GM18498 (cell line): ENCODE results near the gene ENDOV.

Experiments used
- ATAC-seq: cut with Tn5 transposase; IDR thresholded peaks from one replicate; pipeline ENCODE4 v1.9.1; 2021; ENCODE audit warnings: mild to moderate bottlenecking, moderate library complexity; ENCODE audit not compliant: unreplicated experiment

ENDOV gene

DNA sequence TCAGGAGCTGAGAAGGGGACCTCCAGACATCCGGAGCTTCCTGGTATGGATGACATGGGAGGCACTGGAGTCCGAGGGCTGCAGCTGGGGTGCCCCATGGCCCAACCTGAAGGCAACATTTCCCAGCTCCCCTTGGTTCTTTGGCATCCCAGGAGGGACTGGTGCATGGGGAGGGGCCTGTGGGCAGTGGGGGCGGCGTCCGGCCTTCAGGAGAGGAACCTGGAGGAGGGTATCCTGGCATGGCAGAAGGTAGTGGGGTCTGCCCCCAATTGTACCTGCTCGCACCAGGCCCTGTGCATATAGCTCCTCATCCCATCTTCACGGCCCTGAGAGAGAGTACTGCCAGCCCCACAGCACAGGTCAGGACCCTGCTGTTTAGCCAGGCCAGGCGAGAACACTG lies 49.5 kb downstream of the ENDOV start:
- no peak for ATAC-seq

DNA sequence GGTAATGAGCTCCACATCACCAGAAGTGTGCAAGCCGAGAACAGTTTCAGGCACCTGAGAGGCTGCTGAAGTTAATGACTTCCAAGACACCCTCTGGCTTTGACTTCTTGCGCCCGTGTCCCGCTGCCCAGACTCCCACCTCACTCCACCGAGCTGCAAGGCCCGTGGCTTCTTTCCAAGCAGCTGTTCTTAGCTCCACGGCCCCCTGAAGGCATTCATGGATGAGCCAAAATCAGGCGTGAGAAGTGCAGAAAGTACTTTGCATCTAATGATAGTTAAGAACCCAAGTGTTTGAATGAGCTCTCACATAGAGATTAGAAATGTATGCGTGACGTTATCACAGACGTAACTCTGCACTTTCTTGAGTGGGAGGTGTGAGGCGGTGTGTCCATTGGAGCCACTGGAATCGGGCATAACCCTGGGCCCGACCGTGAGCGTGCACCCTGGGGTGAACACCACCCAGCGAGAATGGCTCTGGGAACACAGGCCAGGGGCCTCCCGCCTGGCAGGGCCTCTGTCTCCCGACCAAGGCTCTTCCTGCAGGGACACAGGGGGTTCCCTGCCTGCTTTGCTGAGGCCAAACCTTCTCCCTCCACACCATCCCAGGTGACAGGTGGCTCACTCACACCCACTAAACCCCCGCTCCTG lies 50.5 kb downstream of the ENDOV start:
- ATAC-seq, result no peak

DNA sequence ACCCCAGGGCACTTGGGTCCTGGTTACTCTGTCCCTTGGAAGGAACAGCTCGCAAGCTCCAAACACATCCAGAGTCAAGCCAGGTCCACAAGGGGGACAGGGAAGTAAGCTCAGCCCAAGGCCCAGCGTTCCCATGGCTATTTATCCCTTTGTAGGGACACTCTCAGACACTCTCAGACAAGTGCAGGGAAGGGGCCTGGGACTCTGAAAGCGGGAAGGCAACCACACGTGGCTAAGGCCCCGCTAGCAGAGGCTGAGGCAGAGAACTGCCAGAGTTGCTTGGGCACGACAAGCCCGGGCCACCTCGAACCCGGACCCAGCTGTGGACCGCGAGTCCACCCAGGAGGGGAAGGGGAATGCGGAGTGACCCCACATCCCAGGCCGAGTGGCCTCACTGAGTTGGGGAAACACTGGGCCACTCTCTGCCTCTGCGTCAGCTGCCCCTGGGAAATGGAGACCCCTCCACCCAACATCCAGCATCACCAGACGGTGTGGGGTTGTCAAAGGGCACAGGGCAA lies 51.3 kb downstream of the ENDOV start:
- ATAC-seq, result no peak

DNA sequence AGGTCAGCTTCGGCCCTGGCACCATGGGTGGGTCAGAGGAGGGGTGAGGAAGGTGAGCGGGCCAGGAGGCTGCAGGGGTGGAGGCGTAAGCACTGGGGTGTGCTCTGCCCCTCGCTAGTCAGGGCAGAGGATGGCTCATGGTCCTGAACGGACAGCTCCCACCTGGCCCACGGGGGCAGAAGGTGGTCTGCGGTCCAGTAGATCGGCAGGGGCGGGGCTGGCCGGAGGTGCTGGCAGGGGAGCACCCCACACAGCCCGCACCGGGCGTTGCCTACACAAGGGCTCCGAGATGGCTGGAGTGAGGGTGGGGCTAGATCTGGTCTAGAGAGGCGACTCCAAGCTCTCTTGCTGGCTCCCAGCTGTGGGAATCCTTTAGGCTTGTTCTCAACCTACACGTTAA lies 53.3 kb downstream of the ENDOV start:
- no peak for ATAC-seq

DNA sequence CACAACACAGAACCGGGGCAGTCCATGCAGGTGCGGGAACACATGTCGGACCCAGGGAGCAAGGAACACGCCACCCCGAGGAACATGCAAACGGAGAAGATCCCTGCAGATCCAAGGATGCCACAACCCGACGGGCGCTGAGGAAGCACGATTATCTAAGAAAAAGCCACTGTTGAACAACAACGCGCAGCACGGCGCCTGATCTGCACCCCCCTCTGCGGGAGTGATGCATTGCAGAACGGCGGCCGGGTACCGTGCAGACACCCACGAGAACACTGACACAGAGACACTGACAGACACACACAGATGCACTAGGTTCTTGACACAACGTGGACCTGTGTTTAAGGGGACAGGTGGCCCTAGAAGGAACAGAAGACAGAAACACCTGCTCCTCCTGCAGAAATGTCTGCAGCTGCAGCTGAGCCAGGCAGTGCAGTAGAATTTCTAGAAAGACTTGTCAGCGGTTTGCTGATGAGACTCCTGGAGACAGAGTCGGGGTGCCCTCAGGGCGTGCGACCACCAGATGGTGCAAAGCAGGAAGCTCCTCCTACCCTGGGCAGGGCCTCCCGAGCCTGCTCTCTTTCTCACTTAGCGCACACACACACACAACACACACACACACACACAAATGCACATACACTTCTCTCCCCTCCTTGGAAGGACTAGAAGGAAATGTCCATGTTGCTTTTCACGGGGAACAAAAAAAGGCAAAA lies 54.0 kb downstream of the ENDOV start:
- no peak for ATAC-seq

DNA sequence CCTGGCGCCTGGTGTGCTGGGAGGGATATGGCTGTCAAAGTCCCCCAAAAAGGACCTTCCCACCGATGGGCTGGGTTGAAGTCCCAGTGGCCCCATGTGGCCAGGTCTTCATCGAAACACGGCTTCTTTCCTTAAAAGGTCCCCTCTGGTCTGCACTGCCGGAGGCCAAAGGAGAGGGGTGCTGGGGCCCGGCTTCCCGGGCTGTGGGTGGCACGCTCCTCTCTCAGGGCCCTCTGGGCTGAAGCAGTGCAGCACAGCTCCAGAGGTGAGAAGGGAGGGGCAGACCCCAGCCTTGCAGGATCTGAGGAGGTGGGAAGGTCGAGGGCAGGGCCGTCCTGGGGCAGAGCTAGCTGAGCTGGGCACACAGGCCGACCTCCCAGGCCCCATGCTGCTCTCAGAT lies 54.7 kb downstream of the ENDOV start:
- no peak for ATAC-seq

DNA sequence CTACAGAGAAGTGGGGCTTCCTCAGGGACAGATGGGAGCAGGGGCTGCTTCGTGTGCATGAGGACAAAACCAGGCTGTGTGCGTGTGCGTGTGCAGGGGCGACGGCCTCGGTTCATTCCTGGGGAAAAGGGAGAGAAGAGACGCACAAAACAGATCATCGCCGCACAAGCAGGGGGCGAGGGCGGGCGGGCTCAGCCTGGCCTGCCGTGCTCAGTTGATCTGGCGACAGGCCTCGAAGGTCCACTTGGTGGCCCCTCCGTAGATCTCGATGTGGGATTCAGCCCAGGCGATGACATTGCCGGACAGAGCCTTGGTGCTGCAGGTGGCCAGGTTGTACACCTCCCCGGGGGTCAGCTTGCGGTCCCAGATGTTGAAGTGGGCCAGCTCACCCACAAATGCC lies 55.6 kb downstream of the ENDOV start:
- no peak for ATAC-seq

DNA sequence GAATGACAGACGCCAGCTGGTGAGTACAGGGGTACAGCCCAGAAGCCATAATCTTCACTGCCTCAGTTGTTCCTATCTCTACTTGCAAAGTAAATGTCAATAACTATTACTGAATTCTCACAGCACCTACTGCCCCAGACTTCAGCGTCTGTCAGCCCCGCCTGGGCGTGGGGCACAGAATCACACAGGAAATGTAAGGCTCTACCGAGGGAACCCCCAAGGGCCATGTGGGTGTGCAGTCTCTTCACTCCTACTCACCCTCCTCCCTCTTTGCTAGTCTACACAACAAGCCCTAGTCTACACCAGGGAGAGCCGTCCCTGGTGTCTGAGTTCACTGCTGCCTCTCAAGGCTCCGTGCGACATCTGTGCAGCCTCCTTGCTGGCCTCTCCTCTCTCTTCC lies 57.0 kb downstream of the ENDOV start:
- ATAC-seq, result no peak

DNA sequence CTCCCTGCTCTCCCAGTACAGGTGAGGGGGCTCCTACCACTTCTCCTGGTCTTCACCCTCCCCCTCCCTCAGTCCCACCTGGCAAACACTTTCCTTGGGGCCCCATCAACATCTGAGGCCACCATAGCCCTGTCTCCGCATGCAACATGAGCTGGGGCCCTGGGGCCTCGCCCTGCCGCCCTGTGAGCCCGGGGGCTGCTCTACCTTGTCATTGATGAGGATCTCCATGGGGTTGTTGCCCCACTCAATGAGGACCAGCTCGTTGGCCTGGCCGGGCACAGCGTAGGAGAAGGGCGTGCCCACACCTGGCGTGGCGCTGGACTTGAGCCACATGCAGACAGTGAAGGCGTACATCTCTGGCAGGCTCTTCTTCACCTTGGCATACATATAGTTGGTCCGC lies 58.0 kb downstream of the ENDOV start:
- no peak for ATAC-seq

DNA sequence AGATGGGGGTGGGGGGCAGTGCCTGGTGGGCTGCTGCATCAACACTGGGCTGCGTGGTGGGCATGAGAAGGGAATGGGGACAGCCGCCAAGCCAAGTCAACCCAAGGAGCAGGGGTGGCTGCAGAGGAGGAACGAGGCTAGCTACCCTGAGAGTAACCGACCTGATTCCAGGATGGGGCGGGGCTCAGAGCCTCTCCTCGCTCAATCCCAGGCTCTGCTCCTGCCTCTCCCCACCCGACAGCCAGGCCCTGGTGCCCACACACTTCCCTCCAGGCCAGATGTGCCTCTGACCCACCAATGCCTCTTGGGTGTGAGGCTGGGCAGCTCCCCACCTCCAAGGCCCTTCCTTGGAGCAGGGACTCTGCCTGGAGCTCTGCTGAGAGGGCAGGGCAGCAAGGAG lies 58.7 kb downstream of the ENDOV start:
- ATAC-seq, result no peak

DNA sequence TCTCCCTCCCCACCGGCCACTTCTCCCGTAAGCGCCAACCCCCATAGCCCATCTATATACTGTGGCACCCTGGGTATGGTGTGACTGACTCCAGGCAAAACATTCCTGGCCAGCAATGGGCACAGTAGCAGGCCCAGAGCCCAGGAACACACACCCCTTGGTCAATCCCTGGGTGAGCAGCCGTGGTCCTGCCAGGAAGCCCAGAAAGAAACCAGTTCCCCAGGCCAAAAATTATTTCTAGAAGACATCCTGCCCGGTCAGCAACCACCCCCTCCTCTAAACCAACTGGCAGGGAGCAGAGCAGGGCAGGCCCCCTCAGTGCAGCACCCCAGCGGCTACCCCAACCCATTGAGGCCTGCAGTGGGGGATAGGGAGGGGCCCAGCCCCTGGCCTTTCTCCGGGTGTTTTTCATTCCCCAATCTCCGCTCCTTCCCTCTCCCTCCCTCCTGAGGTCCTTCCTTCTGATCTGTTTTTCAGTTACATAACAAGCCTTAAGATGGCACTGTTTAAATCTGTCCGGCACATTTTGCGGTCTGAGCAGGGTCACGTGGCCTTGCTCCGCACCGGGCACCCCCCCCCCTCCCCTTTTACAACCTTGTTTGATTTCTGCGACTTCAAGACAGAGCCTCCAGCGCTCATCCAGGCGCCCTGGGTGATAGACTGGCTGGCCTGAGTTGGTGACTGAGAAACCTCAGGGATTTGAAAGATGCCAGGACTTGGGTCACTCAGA lies 59.4 kb downstream of the ENDOV start:
- ATAC-seq, result no peak

DNA sequence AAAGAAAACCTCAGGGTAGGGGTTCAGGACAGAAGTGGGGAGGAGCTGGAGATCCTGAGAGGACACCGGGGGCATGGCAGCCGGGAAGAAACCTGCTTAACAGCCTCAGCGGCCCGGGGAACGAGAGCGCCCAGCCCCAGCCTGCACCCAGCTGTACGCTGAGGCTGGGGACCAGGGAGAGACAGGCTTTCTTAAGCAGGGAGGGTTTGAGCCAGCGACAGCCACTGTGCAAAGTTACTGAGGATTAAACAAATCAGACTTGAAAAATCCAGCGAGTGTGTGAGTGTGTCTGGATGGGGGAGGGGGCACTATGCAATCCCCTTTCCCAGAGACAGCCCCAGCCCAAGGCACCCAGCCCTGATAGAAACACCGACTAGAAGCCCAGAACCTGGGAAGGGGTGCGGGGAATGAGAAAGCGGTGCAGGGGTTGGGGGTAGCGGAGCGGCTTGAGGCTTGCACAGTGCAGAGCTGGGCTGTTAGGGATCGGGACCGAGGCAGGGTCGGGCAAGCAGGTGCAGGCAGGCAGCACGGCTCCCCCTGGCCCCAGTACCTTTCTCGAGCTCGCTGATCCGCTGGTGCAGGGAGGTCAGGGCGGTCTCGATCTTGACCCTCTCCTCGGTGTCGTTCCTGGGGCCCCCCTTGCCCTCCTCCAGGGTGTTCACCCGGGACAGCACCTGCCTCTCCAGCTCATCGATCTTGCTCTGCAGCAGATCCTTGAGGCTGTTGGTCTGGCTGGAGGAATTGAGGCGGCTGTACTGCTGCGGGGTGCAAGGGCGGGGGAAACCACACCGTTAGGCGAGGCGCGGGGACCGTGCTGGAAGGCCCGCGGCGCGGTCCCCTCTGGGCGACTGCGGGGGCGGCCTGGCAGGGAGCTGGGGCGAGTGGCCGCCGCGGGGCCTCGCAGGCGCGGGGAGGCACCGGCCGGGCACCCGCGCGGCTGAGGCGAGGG lies 60.3 kb downstream of the ENDOV start:
- no peak for ATAC-seq

DNA sequence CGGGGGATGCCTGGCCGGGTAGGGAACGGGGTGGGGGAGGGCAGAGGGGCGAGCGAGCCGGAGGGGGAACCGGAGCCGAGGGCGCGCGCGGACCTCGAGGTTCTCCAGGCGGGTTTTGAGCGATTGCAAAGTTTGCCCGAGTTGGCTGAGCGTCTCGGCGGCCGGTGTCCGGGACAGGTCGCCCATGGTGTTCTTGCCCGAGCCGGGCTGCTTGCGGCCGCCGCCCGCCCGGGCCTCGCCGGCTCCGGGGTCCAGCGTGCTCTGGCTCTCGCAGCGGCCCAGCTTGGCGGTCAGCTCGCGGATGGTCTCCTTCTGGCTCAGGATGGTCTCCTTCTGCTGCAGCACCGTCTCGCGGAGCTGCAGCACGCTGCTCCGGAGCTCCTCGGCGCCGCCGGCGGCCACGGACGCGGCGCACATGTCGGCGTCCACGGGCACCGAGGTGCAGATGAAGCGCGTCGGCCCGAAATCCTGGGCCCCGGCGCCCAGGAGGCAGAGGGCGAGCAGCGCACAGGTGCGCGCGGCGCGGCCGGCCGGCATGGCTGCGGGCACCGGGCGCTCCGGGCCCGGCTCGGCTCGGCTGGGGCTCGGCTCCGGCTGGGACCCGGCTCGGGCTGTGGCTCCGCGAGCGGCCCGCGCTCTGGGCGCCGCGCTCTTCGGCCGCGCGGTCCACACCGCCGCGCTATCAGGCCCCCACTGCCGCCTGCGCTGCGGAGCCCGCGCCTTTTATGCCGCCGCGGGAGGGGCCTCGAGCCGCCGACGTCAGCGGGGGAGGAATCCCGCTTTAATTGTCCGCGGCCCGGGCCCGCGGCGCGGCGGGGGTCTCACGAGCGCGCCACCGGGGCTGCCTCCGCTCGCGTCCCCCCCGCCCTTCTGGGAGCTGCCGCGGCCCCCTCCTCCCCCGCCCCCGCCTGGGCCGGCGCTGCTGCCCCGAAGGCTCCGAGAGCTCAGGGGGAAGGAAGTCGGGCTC lies 61.2 kb downstream of the ENDOV start, which contains the start of gene NPTX1:
Gene NPTX1, minus strand, starts transcription at position 698 of the 967 bp plus-strand sequence. Its CDS starts 161 bp downstream, at position 537.
- ATAC-seq, result no peak

DNA sequence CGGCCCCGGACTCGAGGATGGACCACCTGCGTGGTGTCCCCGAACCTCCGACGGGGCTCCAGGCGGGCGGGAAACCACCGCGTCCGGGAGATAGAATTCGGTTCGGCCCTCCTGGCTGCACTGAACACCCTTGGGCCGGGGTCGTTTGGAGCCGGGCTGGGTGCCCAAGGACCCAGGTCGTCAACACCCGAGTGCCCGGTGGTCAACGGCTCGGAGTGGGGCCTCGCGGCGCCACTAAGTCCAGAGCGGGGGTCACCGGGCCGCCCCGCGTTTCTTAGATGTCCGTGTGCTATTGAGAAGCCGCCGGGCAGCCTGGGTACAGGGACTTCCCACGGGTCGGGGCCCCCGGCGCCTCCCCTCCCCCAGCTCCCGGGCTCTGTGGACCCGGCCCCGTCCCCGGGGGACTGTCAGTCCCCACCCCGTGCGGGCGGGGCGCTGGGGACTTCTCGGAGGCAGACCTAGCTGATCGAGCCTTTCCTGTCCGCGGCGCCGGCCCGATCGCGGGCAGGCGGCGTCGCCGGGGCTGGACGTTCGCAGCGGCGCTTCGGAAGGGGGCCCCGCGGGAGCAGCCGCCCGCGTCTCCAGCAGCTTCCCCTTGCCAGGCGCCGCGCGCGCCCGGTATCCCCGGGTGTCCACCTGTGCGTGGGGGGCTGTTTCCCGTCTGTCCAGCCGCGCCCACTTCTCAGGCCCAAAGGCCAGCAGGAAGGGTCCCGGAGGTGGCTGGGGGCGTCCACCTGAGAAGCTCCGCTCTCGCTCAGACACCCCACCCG lies 62.1 kb downstream of the ENDOV start:
- no peak for ATAC-seq

DNA sequence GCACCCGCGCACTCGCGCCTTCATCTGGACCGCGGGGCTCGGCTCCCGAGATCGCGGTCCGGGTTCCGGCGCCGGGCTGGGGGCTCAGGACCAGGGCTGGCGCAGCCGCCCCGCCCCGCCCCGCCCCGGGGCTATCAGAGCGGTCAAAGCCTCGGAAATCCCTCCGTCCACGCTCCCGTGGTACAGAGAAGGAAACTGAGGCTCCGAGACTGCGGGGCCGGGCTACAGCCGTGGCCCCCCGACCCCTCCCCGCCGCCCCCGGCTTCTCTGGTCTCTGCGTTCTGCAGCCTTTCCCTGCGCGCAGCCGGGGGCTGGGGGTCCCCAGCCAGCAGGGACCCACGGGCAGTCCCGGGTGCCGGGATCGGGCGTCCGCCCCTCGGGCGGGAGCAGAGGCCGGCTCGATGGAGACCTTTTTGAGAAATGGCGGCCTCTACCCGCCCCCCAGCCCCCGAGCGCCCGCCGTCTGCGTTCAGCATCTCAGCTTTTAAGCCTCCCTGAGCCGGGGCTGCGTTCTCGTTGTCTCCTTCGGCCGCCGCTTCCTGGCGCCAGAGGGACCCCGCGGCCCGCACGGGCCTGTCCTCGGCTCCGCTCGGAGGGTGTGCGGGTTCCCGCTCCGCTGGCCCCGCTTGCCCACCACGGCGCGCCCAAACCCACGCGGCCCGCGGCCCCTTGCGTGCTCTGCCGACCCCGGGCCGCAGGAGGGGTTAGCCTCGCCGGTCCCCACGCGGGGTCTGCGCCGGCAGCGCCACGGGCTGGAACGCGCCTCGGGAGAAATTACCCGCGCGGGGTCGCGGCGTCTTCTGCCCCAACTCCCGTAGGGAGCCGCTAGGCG lies 62.9 kb downstream of the ENDOV start:
- ATAC-seq, result no peak

DNA sequence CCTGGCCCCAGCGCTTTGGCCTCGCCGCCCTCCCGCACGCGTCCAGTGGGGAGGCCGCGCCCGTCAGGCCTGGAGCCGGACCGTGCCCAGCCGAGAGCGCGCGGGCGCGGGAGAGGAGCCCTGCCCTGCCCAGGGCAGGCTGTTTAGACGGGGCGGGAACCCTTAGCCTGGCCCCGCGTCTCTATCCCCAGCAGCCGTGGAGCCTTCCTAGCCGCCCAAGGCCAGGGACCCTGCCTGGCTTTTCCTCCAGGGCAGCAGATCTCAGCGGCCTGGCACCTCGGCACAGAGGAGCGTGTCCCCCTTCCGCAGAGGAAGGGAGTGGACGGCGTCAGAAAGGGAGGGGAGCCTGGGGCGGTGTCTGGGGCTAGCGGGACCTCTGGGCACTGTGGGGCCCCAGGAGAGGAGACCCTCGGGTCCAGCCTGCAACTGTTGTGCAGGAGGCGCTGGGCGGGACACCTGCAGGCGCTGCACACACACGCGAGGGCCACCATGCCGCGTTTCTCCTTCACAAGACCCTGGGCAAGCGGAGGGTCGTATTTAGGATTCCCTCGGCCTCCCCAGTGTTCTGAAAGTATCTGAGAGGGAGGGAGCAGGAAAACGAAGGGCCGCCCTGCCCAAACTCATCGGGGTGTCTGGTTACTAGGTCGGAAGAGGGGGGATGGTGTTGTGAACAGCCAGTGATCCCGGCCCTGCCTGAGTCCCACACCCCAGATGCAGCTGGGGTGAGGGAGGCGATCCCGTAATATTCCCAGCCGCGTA lies 63.7 kb downstream of the ENDOV start:
- ATAC-seq, result no peak

DNA sequence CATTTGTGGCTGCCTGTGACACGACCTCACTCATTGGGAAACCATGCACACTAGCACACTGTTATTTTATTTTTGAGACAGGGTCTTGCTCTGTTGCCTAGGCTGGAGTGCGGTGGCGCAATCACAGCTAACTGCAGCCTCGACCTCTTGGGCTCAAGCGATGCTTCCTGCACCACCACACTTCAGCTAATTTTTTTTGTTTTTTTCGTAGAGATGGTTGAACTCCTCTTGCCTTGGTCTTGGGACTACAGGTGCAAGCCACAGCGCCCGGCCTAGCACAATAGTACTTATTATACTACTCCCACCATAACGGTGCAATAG lies 64.2 kb downstream of the ENDOV start:
- no peak for ATAC-seq
